H9 (cell line): ENCODE results near the gene MAML3. TPM values are rescaled to one million over a fixed set of nuclear protein-coding genes. Genes with fewer than 3 reads are reported as not detected.

Experiments used
- DNase-seq: peaks from one replicate; pipeline ENCODE4 v3.0.0-alpha.2; 2017
- H2AFZ ChIP-seq: one replicate; pipeline ENCODE4 v1.6.1; 2013; ENCODE audit warnings: mild to moderate bottlenecking, low read length, control low read depth, moderate library complexity
- H2AK5ac ChIP-seq: 2 replicates; pipeline ENCODE4 v1.6.1; 2013; ENCODE audit warnings: low read length, control low read depth, mixed read lengths; ENCODE audit not compliant: insufficient read length
- H2BK120ac ChIP-seq: one replicate; pipeline ENCODE4 v1.6.1; 2013; ENCODE audit warnings: low read depth, mild to moderate bottlenecking, low read length, control low read depth, inconsistent platforms; ENCODE audit not compliant: poor library complexity, severe bottlenecking
- H2BK12ac ChIP-seq: 2 replicates; pipeline ENCODE4 v1.6.1; 2013; ENCODE audit warnings: low read length, control low read depth, mixed read lengths, low read depth; ENCODE audit not compliant: insufficient read length
- H2BK15ac ChIP-seq: 2 replicates; pipeline ENCODE4 v1.6.1; 2013; ENCODE audit warnings: low read depth, low read length, control low read depth
- H2BK20ac ChIP-seq: one replicate; pipeline ENCODE4 v1.6.1; 2013; ENCODE audit warnings: low read depth, mild to moderate bottlenecking, low read length, control low read depth, inconsistent platforms; ENCODE audit not compliant: poor library complexity, severe bottlenecking
- H2BK5ac ChIP-seq: 2 replicates; pipeline ENCODE4 v1.6.1; 2013; ENCODE audit warnings: low read length, control low read depth, mixed read lengths; ENCODE audit not compliant: insufficient read length
- H3K14ac ChIP-seq: 2 replicates; pipeline ENCODE4 v1.6.1; 2013; ENCODE audit warnings: low read length, control low read depth; ENCODE audit not compliant: insufficient read depth
- H3K18ac ChIP-seq: 2 replicates; pipeline ENCODE4 v1.6.1; 2013; ENCODE audit warnings: low read depth, mild to moderate bottlenecking, mixed read lengths, low read length, control low read depth; ENCODE audit not compliant: insufficient read length
- H3K23ac ChIP-seq: 2 replicates; pipeline ENCODE4 v1.6.1; 2013; ENCODE audit warnings: low read length, control low read depth, mixed read lengths, low read depth; ENCODE audit not compliant: insufficient read length
- H3K23me2 ChIP-seq: 2 replicates; pipeline ENCODE4 v1.6.1; 2013; ENCODE audit warnings: low read depth, mild to moderate bottlenecking, mixed read lengths, low read length, control low read depth; ENCODE audit not compliant: insufficient read length, poor library complexity, severe bottlenecking
- H3K27ac ChIP-seq: 2 replicates; pipeline ENCODE4 v1.5.1; 2013; ENCODE audit warnings: low read length, control low read depth, mixed read lengths, low read depth; ENCODE audit not compliant: insufficient read length
- H3K27me3 ChIP-seq: 2 replicates; pipeline ENCODE4 v1.6.1; 2013; ENCODE audit warnings: low read length, control low read depth, inconsistent platforms; ENCODE audit not compliant: insufficient read depth
- H3K4ac ChIP-seq: 2 replicates; pipeline ENCODE4 v1.6.1; 2013; ENCODE audit warnings: low read depth, mild to moderate bottlenecking, control low read depth, inconsistent platforms, low read length, moderate library complexity
- H3K4me1 ChIP-seq: 2 replicates; pipeline ENCODE4 v1.6.1; 2013; ENCODE audit warnings: low read length, control low read depth, inconsistent platforms; ENCODE audit not compliant: insufficient read depth
- H3K4me2 ChIP-seq: 2 replicates; pipeline ENCODE4 v1.6.1; 2013; ENCODE audit warnings: low read length, control low read depth, mixed read lengths; ENCODE audit not compliant: insufficient read length, insufficient read depth
- H3K56ac ChIP-seq: 2 replicates; pipeline ENCODE4 v1.6.1; 2013; ENCODE audit warnings: low read depth, mild to moderate bottlenecking, mixed read lengths, low read length, control low read depth; ENCODE audit not compliant: insufficient read length
- H3K79me1 ChIP-seq: 2 replicates; pipeline ENCODE4 v1.6.1; 2013; ENCODE audit warnings: low read depth, mild to moderate bottlenecking, moderate library complexity, low read length, control low read depth, inconsistent platforms; ENCODE audit not compliant: insufficient read depth, poor library complexity, severe bottlenecking
- H3K79me2 ChIP-seq: 2 replicates; pipeline ENCODE4 v1.6.1; 2013; ENCODE audit warnings: low read length, control low read depth, inconsistent platforms; ENCODE audit not compliant: insufficient read depth
- H3K9ac ChIP-seq: 2 replicates; pipeline ENCODE4 v1.6.1; 2013; ENCODE audit warnings: low read length, control low read depth, mixed read lengths; ENCODE audit not compliant: insufficient read length; ENCODE audit errors: extremely low read depth
- H3K9me3 ChIP-seq: one replicate; pipeline ENCODE4 v1.6.1; 2013; ENCODE audit warnings: low read depth, low read length, inconsistent platforms; ENCODE audit not compliant: control insufficient read depth
- H3T11ph ChIP-seq: one replicate; pipeline ENCODE4 v1.6.1; 2013; ENCODE audit warnings: mild to moderate bottlenecking, low read length, control low read depth, inconsistent platforms
- H4K20me1 ChIP-seq: one replicate; pipeline ENCODE4 v1.6.1; 2013; ENCODE audit not compliant: control insufficient read depth, insufficient read length, insufficient read depth
- H4K5ac ChIP-seq: 2 replicates; pipeline ENCODE4 v1.6.1; 2013; ENCODE audit warnings: low read depth, mild to moderate bottlenecking, mixed read lengths, low read length, control low read depth; ENCODE audit not compliant: insufficient read length
- H4K8ac ChIP-seq: replicated peaks from 2 replicates; pipeline ENCODE4 v1.6.1; 2013; ENCODE audit warnings: low read length, control low read depth, mixed read lengths, low read depth; ENCODE audit not compliant: insufficient read length
- H4K91ac ChIP-seq: 2 replicates; pipeline ENCODE4 v1.6.1; 2013; ENCODE audit warnings: low read depth, mild to moderate bottlenecking, moderate library complexity, mixed read lengths, low read length, control low read depth; ENCODE audit not compliant: insufficient read length
- H3K27ac Mint-ChIP-seq, 3 experiments: 2 replicates in 2 of 3; 3 replicates in 1 of 3; pipeline ENCODE4 v1.8.0; 2020 to 2021; ENCODE audit warnings: mixed read lengths in 3 of 3, mild to moderate bottlenecking in 1 of 3, moderate library complexity in 1 of 3
- H3K27me3 Mint-ChIP-seq: 2 replicates; pipeline ENCODE4 v1.8.0; 2021; ENCODE audit warnings: low read depth, mild to moderate bottlenecking, moderate library complexity, mixed read lengths
- H3K36me3 Mint-ChIP-seq, 3 experiments: 2 replicates in 2 of 3; 3 replicates in 1 of 3; pipeline ENCODE4 v1.8.0; 2020 to 2021; ENCODE audit warnings: low read depth in 3 of 3, mixed read lengths in 3 of 3; ENCODE audit not compliant: insufficient read depth in 1 of 3
- H3K4me1 Mint-ChIP-seq, 2 experiments: 2 replicates each; pipeline ENCODE4 v1.8.0; 2020; ENCODE audit warnings: mixed read lengths in 2 of 2
- H3K4me3 Mint-ChIP-seq, 2 experiments: 2 replicates in 1 of 2; 3 replicates in 1 of 2; pipeline ENCODE4 v1.8.0; 2020 to 2021; ENCODE audit warnings: mild to moderate bottlenecking in 2 of 2, mixed read lengths in 2 of 2, moderate library complexity in 1 of 2
- H3K9me3 Mint-ChIP-seq, 2 experiments: 2 replicates in 1 of 2; 3 replicates in 1 of 2; pipeline ENCODE4 v1.8.0; 2020; ENCODE audit warnings: mild to moderate bottlenecking in 2 of 2, mixed read lengths in 2 of 2, moderate library complexity in 1 of 2
- WGBS: extraction: QIAGEN DNeasy Blood & Tissue Kit; methylation state at CpG from one replicate; pipeline ENCODE4 v1.1.7; 2013; ENCODE audit warnings: missing lambda C conversion rate, low lambda C conversion rate, mixed read lengths; ENCODE audit not compliant: insufficient read length; ENCODE audit errors: extremely low coverage; 5-methylcytosine and 5-hydroxymethylcytosine counted together
- total RNA-seq: library from RNA; stranded (reverse); gene quantifications from 2 replicates; pipeline ENCODE4 v1.2.1, GENCODE V29; 2021
- TF ChIP-seq, protein P1 (sequence below): fragments of 200-600 bp; sonication (generic); conservative IDR thresholded peaks from 3 replicates; pipeline ENCODE4 v1.8.0; 2021; ENCODE audit warnings: antibody characterized with exemption, mild to moderate bottlenecking

The MAML3 gene
- total RNA-seq, 1 experiment from 2014 or later = 3.9 TPM

GRCh38 chr4:140189805-140190204, 35.8 kb upstream of the MAML3 start:
- Histone ChIP-seq H3K14ac (no peak overlapping the region), H4K91ac (no peak overlapping the region), H2AFZ (no peak overlapping the region), H3K56ac (no peak overlapping the region), H3K27me3 (no peaks in the 10 kb centered on the region), H2BK20ac (no peak overlapping the region), H2BK5ac (no peak overlapping the region), H2BK120ac (no peak overlapping the region), H4K8ac (no peak overlapping the region), H3K9me3 (no peaks in the 10 kb centered on the region), H3K9ac (no peak overlapping the region), H3K79me1 (no peaks in the 10 kb centered on the region), H3K27ac (no peak overlapping the region), H3K4me1 (no peaks in the 10 kb centered on the region), H3K4me2 (no peak overlapping the region), H2BK12ac (no peak overlapping the region), H4K20me1 (no peaks in the 10 kb centered on the region), H3K18ac (no peak overlapping the region), H3T11ph (no peak overlapping the region), H3K79me2 (no peaks in the 10 kb centered on the region), H2AK5ac (no peak overlapping the region), H3K4ac (no peak overlapping the region), H3K23me2 (no peaks in the 10 kb centered on the region), H3K23ac (no peak overlapping the region), H2BK15ac (no peak overlapping the region), H4K5ac (no peak overlapping the region)
- no peaks in the 10 kb centered on the region for H3K36me3 Mint-ChIP-seq
- H3K4me1 Mint-ChIP-seq = no peaks in the 10 kb centered on the region; a peak in 1 of 4 replicates
- no peaks in the 10 kb centered on the region for H3K9me3 Mint-ChIP-seq
- no peak overlapping the region for H3K4me3 Mint-ChIP-seq
- TF ChIP-seq, protein P1, sequence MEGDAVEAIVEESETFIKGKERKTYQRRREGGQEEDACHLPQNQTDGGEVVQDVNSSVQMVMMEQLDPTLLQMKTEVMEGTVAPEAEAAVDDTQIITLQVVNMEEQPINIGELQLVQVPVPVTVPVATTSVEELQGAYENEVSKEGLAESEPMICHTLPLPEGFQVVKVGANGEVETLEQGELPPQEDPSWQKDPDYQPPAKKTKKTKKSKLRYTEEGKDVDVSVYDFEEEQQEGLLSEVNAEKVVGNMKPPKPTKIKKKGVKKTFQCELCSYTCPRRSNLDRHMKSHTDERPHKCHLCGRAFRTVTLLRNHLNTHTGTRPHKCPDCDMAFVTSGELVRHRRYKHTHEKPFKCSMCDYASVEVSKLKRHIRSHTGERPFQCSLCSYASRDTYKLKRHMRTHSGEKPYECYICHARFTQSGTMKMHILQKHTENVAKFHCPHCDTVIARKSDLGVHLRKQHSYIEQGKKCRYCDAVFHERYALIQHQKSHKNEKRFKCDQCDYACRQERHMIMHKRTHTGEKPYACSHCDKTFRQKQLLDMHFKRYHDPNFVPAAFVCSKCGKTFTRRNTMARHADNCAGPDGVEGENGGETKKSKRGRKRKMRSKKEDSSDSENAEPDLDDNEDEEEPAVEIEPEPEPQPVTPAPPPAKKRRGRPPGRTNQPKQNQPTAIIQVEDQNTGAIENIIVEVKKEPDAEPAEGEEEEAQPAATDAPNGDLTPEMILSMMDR = no peak
- WGBS = no CpG with 5 or more reads among the region's 2 CpGs
- DNase-seq = no peak
- H3K27me3 Mint-ChIP-seq = no peaks in the 10 kb centered on the region
- no peak overlapping the region for H3K27ac Mint-ChIP-seq
